ENCODE measurements around the gene CNTFR.
"Not testable (repeated sequence)": the region's sequence is repeated elsewhere in the genome, so short reads cannot be mapped to it uniquely, and the experiment has no call there.

Gene CNTFR, protein sequence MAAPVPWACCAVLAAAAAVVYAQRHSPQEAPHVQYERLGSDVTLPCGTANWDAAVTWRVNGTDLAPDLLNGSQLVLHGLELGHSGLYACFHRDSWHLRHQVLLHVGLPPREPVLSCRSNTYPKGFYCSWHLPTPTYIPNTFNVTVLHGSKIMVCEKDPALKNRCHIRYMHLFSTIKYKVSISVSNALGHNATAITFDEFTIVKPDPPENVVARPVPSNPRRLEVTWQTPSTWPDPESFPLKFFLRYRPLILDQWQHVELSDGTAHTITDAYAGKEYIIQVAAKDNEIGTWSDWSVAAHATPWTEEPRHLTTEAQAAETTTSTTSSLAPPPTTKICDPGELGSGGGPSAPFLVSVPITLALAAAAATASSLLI

DNA sequence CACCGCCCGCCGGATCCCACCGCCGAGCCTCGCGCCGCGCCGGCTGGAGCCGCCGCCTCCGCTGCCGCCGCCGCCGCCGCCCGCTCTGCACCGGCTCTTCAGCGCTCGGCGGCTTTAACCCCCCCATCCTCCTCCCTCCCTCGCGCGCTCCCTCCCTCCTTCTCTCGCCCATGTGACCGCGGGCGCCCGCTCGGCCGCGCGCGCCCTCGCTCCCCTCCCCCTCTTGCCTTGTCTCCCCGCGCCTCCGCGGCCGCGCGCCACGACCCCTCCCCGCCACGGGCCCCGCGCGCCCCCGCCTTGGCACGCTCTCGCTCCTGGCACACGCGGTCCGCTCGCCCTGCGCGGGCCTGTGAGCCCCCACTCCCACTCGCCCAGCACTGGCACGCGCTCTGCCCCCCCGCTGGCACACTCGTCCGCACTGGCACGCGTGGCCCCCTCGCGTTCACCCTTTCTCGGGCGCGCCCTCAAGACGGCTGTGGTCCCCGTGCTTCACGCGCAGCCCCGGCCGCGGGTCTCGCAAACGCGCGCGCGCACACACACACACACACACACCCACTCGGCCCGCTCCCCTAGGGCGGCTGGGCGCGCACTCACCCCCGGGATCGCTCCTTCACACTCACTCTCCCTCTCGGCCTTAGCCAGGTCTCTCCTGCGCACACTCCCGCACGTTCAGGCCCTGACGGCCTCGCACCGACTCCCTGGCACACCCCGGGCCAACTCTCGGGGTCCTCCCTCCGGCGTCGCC is at the start of gene CNTFR:
TSS of gene CNTFR (minus strand) at position 89 of the 745 bp plus-strand sequence. CDS start 20,743 bp downstream, outside the sequence.
- peak within 1 kb of the TSS; percentile 60 for H3K27ac Mint-ChIP-seq

DNA sequence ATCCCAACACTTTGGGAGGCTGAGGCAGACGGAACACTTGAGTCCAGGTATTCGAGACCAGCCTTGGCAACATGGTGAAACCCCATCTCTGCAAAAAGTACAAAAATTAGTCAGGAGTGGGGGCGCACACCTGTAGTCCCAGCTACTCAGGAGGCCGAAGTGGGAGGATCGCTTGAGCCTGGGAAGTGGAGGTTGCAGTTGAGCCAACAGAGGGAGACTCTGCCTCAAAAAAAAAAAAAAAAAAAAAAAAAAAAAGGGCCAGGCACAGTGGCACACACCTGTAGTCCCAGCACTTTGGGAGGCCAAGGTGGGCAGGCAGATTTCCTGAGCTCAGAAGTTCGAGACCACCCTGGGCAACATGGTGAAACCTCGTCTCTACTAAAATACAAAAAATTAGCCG is 49.8 kb upstream of the CNTFR start:
- H3K27ac Mint-ChIP-seq, H3K36me3 Mint-ChIP-seq, H3K27me3 Mint-ChIP-seq, H3K9me3 Mint-ChIP-seq, H3K4me3 Mint-ChIP-seq: not testable (repeated sequence)
- H3K4me1 Mint-ChIP-seq, result peaks cover 37% of the 10 kb centered on the region

More for the DNA sequence above, at the start of gene CNTFR:
- no peaks in the 10 kb centered on the region for H3K9me3 Mint-ChIP-seq
- peaks cover 26% of the 10 kb centered on the region for H3K4me1 Mint-ChIP-seq
- H3K36me3 Mint-ChIP-seq, result no peaks in the 10 kb centered on the region
- peaks cover 53% of the 10 kb centered on the region for H3K27me3 Mint-ChIP-seq
- H3K4me3 Mint-ChIP-seq, result peak within 1 kb of the TSS; percentile 84

DNA sequence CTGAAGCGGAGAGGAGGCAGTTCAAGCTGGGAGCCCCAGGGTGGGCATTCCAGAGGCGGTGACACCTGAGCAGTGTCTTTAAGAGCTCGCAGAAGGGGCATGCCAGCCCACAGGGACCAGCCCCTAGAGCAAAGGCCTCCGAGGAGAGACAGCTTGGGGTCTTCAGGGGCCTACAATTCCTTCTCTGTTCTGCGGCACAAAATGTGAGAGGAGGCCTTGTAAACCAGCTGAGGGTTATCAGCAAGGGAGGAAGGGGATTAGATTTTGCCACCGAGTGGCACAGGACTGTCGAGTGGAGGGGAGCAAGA is 48.6 kb upstream of the CNTFR start:
- peaks cover 8% of the 10 kb centered on the region for H3K36me3 Mint-ChIP-seq

DNA sequence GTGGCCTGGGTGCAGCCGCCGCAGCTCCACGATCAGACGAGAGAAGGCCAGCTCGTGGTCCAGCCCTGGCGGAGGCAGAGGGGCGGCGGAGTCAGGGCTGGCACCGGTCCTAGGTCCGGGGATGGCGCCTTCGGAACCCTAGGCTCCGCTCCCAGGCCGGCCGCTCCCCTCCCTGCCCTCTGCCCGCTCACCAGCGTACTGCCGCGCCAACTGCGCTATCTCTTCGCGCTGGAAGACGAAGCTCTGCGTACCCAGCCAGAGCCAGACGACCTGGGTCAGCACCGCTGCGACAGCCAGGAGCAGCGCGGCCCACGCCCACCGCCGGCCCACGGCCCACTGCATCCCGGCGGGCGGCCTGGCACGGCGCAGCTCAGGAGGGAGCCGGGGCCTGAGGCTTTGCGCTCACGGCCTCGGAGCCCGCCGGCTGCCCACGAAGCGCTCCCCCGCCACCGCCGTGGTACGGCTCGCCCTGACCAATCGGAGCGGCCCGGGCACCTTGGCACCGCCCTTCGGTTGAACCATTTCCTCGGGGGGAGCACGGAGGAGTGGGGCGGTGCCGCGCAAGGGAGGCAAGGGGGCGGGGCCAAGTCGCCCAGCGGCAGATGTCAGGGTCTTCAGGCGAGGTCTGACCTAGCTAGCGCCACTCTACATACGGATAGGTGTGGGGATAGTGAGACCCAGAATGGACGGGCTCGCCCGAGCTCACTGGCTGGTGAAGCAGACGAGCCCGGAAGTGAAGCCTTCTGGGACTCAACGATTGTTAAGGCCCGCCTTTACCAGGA is 48.0 kb upstream of the CNTFR start, which contains the start of gene SIGMAR1:
TSS of gene SIGMAR1 (minus strand) at position 432 of the 782 bp plus-strand sequence. CDS start at position 342, 90 bp downstream.
- peaks cover 46% of the 10 kb centered on the region for H3K4me1 Mint-ChIP-seq
- H3K4me3 Mint-ChIP-seq, result peak within 1 kb of the TSS; percentile 96
- H3K27ac Mint-ChIP-seq, result peak within 1 kb of the TSS; percentile 93
- H3K9me3 Mint-ChIP-seq, result no peaks in the 10 kb centered on the region
- H3K27me3 Mint-ChIP-seq, result no peaks in the 10 kb centered on the region
- H3K36me3 Mint-ChIP-seq, result peaks cover 8% of the 10 kb centered on the region

More for the DNA sequence above, 48.6 kb upstream of the CNTFR start:
- no peaks in the 10 kb centered on the region for H3K9me3 Mint-ChIP-seq
- H3K27ac Mint-ChIP-seq, result peak overlapping the region; percentile 79
- H3K4me1 Mint-ChIP-seq, result peaks cover 46% of the 10 kb centered on the region
- H3K27me3 Mint-ChIP-seq, result no peaks in the 10 kb centered on the region
- H3K4me3 Mint-ChIP-seq, result peak overlapping the region; percentile 96

DNA sequence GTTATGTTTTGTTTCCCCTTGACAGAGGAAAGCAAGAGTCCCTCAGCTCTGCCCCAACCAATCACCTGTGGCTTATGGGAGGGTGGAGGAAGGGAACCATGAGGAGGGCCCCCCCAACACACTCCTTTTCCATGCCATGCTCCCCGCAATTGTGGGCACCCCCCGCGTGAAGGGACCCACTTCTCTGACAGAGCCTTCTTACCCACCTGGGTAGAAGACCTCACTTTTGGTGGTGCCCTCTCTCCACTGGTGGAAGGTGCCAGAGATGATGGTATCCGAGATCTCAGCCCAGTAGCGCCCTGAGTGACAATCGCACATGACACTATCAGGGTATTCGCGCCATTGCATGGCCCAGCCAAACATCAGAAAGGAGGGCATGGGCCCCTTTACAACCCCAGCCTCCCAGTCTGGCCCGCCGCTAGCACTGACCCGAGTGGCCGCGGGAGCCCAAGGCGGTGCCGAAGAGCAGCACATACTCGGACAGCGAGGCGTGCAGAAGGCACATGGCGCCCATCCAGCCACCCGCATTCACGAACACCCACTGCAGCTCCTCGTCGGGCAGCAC is 47.3 kb upstream of the CNTFR start:
- Mint-ChIP-seq H3K27ac (peak overlapping the region; percentile 93), H3K4me3 (peak overlapping the region; percentile 96)

DNA sequence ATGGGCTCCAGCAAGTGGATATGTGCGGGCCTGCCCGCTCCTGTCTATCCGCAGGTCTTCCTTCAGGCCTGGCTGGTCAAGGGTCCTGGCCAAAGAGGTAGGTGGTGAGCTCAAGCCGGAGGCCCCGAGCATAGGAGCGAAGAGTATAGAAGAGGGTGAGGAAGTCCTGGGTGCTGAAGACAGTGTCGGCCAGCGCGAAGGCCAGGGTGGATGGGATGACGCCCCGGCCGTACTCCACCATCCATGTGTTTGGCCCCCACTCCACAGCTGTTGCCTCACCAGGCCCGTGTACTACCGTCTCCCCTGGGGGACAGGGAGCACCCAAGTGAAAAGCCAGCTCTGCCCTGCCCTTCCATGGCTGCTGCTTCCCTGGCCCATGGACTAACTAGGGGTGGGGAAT is 46.0 kb upstream of the CNTFR start:
- Mint-ChIP-seq H3K9me3 (no peaks in the 10 kb centered on the region), H3K4me1 (peaks cover 44% of the 10 kb centered on the region), H3K27me3 (peaks cover 1% of the 10 kb centered on the region), H3K27ac (no peak overlapping the region), H3K4me3 (peak overlapping the region; percentile 79), H3K36me3 (peaks cover 8% of the 10 kb centered on the region)

More for the DNA sequence above, 47.3 kb upstream of the CNTFR start:
- Mint-ChIP-seq H3K4me1 (peaks cover 46% of the 10 kb centered on the region), H3K9me3 (no peaks in the 10 kb centered on the region), H3K36me3 (peaks cover 8% of the 10 kb centered on the region), H3K27me3 (no peaks in the 10 kb centered on the region)

DNA sequence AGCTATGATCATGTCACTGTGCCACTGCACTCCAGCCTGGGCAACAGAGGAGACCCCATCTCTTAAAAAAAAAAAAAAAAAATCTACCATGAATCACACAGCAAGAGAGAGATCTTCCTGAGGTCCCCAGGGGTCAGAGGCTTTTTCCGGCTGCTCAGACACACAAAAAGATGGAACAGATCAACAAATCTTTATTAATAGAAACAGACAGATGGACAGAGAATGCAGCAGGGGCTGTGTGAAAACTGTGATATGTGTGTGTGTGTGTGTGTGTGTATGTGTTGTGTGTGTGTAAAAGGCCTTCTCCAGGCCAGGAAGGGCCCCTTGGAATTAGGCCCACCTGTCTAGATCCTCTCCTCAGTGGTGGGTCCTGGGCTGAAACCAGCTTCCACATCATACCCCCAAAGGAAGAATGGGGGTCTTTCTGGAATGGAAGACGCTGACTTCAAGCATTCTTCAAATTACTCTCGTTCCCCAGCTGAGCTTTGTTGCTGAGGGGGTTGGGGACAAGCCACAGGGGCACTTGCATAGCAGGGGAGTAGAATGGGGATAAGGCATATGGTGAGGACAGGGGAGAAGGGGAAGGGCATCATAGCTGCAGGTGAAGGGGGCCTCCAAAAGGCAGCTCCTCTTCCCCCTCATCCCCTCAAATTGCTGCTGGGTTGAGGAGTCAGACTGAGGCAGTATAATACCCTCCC is 45.2 kb upstream of the CNTFR start:
- peaks cover 48% of the 10 kb centered on the region for H3K4me1 Mint-ChIP-seq
- H3K36me3 Mint-ChIP-seq, result peaks cover 8% of the 10 kb centered on the region
- H3K4me3 Mint-ChIP-seq, result no peak overlapping the region
- H3K9me3 Mint-ChIP-seq, result no peaks in the 10 kb centered on the region
- peaks cover 7% of the 10 kb centered on the region for H3K27me3 Mint-ChIP-seq
- H3K27ac Mint-ChIP-seq, result no peak overlapping the region

DNA sequence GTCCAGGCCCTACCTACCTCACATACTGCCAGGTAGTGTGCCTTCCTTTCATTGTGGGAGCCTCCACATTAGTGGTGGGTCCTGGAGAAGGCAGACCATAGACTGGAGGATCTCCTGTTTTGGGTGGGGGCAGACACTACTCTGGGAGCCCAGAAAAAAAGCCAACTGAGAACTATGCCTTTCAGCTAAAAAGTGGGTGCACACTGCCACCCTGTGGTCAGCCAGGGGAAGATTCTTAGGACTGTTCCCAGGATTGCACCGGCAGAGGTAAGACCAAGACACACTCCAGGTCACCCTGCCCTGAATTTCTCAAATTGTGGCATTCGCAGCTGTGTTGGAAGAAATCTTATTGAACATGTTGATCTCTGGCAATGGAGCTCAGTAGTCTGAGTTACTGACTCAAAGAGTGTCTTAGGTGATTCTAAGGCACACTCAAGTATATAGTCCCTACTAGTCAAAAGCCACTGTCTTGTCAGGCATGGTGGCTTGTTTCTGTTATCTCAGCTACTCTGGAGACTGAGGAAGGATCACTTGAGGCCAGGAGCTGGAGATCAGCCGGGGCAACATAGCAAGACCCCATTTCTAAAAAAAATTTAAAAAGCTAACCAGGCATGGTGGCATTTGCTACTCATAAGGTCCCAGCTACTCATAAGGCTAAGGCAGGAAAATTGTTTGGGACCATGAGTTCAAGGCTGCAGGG is 44.5 kb upstream of the CNTFR start:
- Mint-ChIP-seq H3K27me3 (peaks cover 12% of the 10 kb centered on the region), H3K36me3 (peaks cover 8% of the 10 kb centered on the region), H3K4me3 (no peak overlapping the region), H3K27ac (no peak overlapping the region), H3K9me3 (no peaks in the 10 kb centered on the region), H3K4me1 (peaks cover 55% of the 10 kb centered on the region)

DNA sequence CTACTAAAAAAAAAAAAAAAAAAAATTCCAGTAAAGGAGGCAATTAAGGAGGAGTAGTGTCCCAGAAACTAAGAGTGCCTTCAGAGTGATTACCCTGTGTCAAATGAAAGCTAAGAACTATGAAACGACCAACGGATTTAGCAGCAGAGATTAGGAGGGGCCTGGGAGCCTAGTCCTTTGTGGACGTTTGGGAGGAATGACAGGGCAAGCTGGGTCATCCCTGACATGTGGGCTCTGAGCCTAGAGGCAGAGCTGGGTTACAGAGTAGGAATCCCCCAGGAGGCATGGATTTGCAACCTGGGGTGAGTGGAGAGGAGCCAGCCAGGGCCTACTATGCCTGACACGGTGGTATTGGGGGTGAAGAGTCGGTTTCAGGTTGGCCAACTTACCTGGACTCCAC is 43.6 kb upstream of the CNTFR start:
- Mint-ChIP-seq H3K36me3 (peaks cover 10% of the 10 kb centered on the region), H3K9me3 (no peaks in the 10 kb centered on the region), H3K4me3 (no peak overlapping the region), H3K27me3 (peaks cover 16% of the 10 kb centered on the region), H3K27ac (no peak overlapping the region), H3K4me1 (peaks cover 52% of the 10 kb centered on the region)

DNA sequence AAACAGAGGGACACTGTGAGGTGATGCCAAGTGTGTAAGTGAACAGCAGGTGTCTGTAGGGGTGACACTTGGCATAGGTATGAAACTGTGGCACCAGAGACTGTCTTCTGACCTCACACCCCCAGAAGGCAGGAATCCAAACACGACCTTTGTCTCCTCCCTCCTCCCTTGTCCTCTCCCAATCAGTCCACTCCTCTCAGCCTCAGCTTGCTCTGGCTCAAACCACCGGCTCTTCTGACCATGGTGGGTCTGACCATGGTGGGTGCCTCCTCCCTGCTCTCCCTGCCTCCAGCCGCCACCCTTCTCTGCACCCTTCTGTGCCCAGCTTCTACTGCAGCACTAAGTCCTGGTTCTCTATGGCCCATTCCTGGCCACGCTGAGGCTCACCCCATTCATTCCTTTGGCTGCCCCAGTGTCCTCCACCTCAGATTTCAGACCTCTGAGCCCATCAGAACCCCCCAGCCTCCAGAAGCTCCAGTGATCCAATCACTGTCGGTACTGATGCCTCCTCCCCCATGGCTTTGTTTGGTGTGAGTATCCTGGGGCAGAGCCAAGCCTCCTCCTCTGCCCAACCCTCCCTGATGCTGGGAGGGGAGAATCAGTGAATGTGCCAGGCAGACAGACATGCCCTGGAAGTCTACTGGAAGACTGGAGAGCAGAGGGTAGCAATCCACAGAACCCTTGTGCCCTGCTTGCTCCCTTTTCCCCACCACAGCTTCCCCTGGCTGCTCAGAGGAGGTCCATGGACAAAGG is 41.1 kb upstream of the CNTFR start:
- H3K9me3 Mint-ChIP-seq, result no peaks in the 10 kb centered on the region
- H3K4me1 Mint-ChIP-seq, result peaks cover 40% of the 10 kb centered on the region
- H3K4me3 Mint-ChIP-seq, result peak overlapping the region; percentile 48
- peaks cover 35% of the 10 kb centered on the region for H3K27me3 Mint-ChIP-seq
- peaks cover 5% of the 10 kb centered on the region for H3K36me3 Mint-ChIP-seq
- H3K27ac Mint-ChIP-seq, result no peak overlapping the region

DNA sequence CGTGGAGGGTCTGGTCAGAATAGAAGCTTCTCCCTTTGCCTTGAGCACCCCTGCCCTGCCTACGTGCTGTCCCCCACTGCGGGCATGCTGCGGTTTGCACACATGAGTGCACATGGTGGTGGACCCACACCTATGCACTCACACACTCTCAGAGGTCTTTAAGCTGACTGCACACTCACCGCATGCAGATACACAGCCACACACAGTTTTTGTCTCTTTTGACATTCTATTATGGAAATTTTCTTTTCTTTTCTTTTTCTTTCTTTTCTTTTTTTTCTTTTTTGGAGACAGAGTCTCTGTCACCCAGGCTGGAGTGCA is 39.9 kb upstream of the CNTFR start:
- H3K4me3 Mint-ChIP-seq, result peak overlapping the region; percentile 74
- H3K27ac Mint-ChIP-seq, result peak overlapping the region; percentile 37
- H3K36me3 Mint-ChIP-seq, result peaks cover 2% of the 10 kb centered on the region
- no peaks in the 10 kb centered on the region for H3K9me3 Mint-ChIP-seq
- peaks cover 38% of the 10 kb centered on the region for H3K27me3 Mint-ChIP-seq
- peaks cover 30% of the 10 kb centered on the region for H3K4me1 Mint-ChIP-seq

DNA sequence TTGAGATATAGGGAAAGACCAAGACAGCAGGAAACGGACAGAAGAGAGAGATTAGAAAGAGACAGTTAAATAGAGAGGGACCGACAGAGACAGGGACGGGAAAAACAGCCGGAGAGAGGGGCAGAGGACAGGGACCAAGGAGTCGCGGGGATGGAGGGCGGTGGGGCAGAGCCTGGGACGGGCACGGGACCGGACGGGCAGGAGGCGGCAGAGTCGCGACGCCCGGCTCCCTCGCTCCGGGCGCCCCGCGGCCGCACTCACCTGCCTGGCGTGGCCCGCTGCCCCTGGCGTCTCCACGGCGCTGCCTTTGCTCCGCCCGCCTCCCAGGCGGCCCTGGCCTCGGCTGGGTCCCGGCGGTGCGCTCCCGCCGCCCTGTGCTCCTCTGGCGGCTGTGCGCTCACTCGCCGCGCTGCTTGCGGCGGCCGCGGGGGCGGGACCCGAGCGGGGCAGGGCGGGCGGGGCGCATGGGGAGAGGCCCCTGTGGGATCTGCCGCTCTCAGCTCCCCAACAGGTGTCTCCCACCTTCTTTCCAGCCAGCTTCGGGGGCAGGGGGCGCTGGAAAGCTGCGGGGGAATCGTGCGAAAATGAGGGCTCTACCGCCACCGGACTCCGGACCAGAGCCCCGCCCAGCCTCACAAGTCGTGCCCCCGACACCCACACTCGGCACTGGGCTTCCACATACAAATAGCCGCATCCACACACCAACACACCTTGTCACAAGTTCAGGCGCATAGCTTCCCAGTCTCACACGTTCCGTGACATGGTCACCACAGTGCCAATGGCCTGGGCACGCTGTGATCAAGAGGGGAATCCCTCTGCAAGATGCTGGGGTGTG is 39.3 kb upstream of the CNTFR start, which contains the start of gene ARID3C:
TSS of gene ARID3C (minus strand) at position 411 of the 835 bp plus-strand sequence. CDS start 1,052 bp downstream, outside the sequence.
- Mint-ChIP-seq H3K27me3 (peaks cover 41% of the 10 kb centered on the region), H3K9me3 (no peaks in the 10 kb centered on the region), H3K4me1 (peaks cover 25% of the 10 kb centered on the region), H3K4me3 (peak within 1 kb of the TSS; percentile 91), H3K27ac (peak within 1 kb of the TSS; percentile 65), H3K36me3 (peaks cover 2% of the 10 kb centered on the region)
